OCI-LY3 (cell line): ENCODE measurements around the gene RETREG2.

Experiments
- H2AFZ ChIP-seq: fragments of 200-600, 300-600 bp; shearing (Covaris generic); 2 replicates; pipeline ENCODE4 v1.6.0; 2014; ENCODE audit warnings: antibody characterized with exemption, low read depth, low read length
- H3K27ac ChIP-seq: fragments of 200-600, 300-600 bp; sonication (generic); 2 replicates; pipeline ENCODE4 v1.5.1; 2014; ENCODE audit warnings: mild to moderate bottlenecking, low read length, moderate library complexity, mixed read lengths
- H3K27me3 ChIP-seq: fragments of 200-600, 300-600 bp; sonication (generic); 2 replicates; pipeline ENCODE4 v1.6.1; 2014; ENCODE audit warnings: low read depth, low read length, mixed read lengths
- H3K36me3 ChIP-seq: fragments of 200-600, 300-600 bp; sonication (generic); replicated peaks from 2 replicates; pipeline ENCODE3; 2014; ENCODE audit warnings: low read depth, low read length, mixed read lengths
- H3K4me1 ChIP-seq: fragments of 300-600, 200-600 bp; sonication (generic); 2 replicates; pipeline ENCODE4 v1.6.1; 2014; ENCODE audit warnings: low read length, mixed read lengths
- H3K4me2 ChIP-seq: fragments of 200-600, 300-600 bp; sonication (generic); 2 replicates; pipeline ENCODE4 v1.6.1; 2014; ENCODE audit warnings: low read length, mixed read lengths
- H3K4me3 ChIP-seq: fragments of 300-600, 200-600 bp; sonication (generic); 2 replicates; pipeline ENCODE4 v1.5.1; 2014; ENCODE audit warnings: antibody characterized with exemption, mild to moderate bottlenecking, low read length, moderate library complexity
- H3K79me2 ChIP-seq: fragments of 300-600, 200-600 bp; shearing (Covaris generic); 2 replicates; pipeline ENCODE4 v1.6.1; 2014; ENCODE audit warnings: mild to moderate bottlenecking, low read length, mixed read lengths
- H3K9ac ChIP-seq: fragments of 300-600, 200-600 bp; shearing (Covaris generic); 2 replicates; pipeline ENCODE4 v1.6.0; 2014; ENCODE audit warnings: mild to moderate bottlenecking, low read length, moderate library complexity
- H3K9me3 ChIP-seq: fragments of 200-600, 300-600 bp; shearing (Covaris generic); 2 replicates; pipeline ENCODE4 v1.6.1; 2014; ENCODE audit warnings: low read length, mixed read lengths; ENCODE audit not compliant: insufficient read depth
- H4K20me1 ChIP-seq: fragments of 200-600, 300-600 bp; sonication (generic); 2 replicates; pipeline ENCODE4 v1.6.1; 2016; ENCODE audit warnings: low read length, mixed read lengths; ENCODE audit not compliant: insufficient read depth
- EZH2phosphoT487 ChIP-seq: fragments of 200-600 bp; shearing (Covaris generic); IDR thresholded peaks from 2 replicates; pipeline ENCODE4 v1.6.1; 2018; ENCODE audit warnings: antibody characterized with exemption, mixed run types, low read depth
- TF ChIP-seq, protein P1 (sequence below): fragments of 200-600, 300-600 bp; sonication (generic); IDR thresholded peaks from 2 replicates; pipeline ENCODE4 v1.5.1; 2014; ENCODE audit warnings: antibody characterized with exemption, low read length, low read depth

The RETREG2 gene

DNA sequence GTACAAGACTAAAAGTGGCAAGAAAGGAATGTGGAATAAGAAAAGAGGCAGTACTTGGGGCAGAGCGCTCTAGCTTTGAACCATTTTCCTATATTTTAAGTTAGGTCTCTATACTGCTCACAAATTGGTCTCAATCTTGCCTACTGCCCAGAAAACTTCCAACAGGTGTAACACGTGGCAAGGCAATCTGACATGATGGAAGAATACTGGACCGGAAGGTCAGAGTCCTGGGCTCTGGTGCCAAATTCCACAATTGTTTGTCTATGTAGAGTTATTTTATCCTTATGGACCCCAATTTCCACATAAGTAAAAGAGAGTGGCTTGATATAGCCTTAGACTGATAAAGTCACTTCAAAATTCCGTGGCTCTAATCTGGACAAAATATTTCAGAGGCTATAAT lies 46.3 kb upstream of the RETREG2 start:
- H2AFZ ChIP-seq: no peak overlapping the region
- no peaks in the 10 kb centered on the region for H4K20me1 ChIP-seq
- H3K36me3 ChIP-seq: no peaks in the 10 kb centered on the region
- H3K9ac ChIP-seq: no peak overlapping the region
- no peaks in the 10 kb centered on the region for H3K4me1 ChIP-seq
- no peak overlapping the region for H3K4me2 ChIP-seq
- no peak for TF ChIP-seq EZH2phosphoT487
- TF ChIP-seq, protein P1, sequence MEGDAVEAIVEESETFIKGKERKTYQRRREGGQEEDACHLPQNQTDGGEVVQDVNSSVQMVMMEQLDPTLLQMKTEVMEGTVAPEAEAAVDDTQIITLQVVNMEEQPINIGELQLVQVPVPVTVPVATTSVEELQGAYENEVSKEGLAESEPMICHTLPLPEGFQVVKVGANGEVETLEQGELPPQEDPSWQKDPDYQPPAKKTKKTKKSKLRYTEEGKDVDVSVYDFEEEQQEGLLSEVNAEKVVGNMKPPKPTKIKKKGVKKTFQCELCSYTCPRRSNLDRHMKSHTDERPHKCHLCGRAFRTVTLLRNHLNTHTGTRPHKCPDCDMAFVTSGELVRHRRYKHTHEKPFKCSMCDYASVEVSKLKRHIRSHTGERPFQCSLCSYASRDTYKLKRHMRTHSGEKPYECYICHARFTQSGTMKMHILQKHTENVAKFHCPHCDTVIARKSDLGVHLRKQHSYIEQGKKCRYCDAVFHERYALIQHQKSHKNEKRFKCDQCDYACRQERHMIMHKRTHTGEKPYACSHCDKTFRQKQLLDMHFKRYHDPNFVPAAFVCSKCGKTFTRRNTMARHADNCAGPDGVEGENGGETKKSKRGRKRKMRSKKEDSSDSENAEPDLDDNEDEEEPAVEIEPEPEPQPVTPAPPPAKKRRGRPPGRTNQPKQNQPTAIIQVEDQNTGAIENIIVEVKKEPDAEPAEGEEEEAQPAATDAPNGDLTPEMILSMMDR: no peak
- H3K9me3 ChIP-seq: no peaks in the 10 kb centered on the region
- no peak overlapping the region for H3K27ac ChIP-seq
- H3K4me3 ChIP-seq: no peak overlapping the region
- no peaks in the 10 kb centered on the region for H3K27me3 ChIP-seq
- H3K79me2 ChIP-seq: no peaks in the 10 kb centered on the region

DNA sequence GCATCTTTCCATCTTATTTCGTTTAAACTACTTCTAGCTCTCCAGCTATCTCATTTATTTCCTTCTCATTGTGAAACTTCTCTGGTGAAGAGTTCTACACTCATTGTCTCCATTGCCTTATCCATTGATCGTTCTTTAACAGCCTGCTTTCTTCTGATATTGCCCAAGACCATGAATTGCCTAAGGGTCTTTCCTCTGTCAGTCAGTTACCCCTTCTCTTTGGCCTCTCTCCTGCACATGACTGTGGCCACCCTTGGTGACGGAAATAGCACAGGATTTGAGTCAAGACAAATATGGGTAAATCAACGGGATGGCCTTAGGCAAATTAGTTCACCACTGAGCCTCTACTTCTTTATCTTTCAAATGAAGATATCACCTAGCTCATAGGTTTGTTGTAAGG lies 44.1 kb upstream of the RETREG2 start:
- no peaks in the 10 kb centered on the region for H3K4me1 ChIP-seq
- H3K9me3 ChIP-seq: no peaks in the 10 kb centered on the region
- H3K4me2 ChIP-seq: no peak overlapping the region
- no peaks in the 10 kb centered on the region for H3K79me2 ChIP-seq
- H4K20me1 ChIP-seq: no peaks in the 10 kb centered on the region
- H2AFZ ChIP-seq: no peak overlapping the region
- no peaks in the 10 kb centered on the region for H3K27me3 ChIP-seq
- H3K27ac ChIP-seq: no peak overlapping the region
- no peak overlapping the region for H3K4me3 ChIP-seq
- TF ChIP-seq EZH2phosphoT487: no peak
- TF ChIP-seq, protein P1: no peak
- no peaks in the 10 kb centered on the region for H3K36me3 ChIP-seq
- H3K9ac ChIP-seq: no peak overlapping the region

DNA sequence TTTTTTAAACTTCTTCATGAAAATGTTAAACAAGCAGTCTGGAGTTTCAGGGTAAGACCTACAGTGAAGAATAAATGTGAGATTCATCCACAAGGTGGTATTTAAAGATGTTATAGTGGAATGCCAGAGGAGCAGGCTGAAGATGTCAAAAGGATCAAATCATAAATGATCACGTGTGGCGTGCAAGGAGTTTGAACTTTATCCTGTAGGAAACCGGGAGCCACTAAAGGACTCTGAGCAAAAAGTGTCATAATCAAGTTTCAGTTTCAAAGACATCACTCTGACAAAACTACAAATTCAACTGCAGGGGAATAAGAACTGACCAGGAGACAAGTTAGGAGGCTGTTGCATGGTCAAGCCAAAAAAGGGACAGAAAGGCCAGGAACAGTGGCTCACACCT lies 37.4 kb upstream of the RETREG2 start:
- Histone ChIP-seq H2AFZ (no peak overlapping the region), H3K9ac (no peak overlapping the region), H3K36me3 (no peaks in the 10 kb centered on the region), H3K27ac (no peak overlapping the region), H3K4me3 (no peak overlapping the region), H3K4me2 (no peak overlapping the region), H3K27me3 (no peaks in the 10 kb centered on the region), H3K79me2 (no peaks in the 10 kb centered on the region), H3K4me1 (no peaks in the 10 kb centered on the region), H3K9me3 (no peaks in the 10 kb centered on the region), H4K20me1 (no peaks in the 10 kb centered on the region)
- TF ChIP-seq EZH2phosphoT487: no peak
- TF ChIP-seq, protein P1: no peak

DNA sequence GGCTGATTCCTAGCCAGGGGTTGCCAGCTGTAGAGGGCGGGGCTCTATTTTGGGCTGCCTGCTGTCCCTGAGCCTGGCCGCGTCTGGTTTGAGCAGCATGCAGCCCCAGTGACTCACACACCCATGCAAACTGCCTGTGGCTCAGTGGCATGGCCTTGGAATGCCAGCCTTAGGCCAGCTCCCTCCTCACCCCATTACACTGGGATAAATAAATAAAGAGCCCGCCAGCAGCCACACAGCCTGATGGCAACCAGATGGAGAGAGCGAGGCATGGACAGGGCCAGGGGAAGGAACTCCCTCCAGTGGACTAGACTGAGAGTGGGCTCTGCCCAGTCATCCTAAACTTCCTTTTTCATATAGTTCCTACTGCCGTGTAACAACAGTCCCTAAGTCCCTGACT lies 35.7 kb upstream of the RETREG2 start:
- Histone ChIP-seq H4K20me1 (no peaks in the 10 kb centered on the region), H3K4me1 (no peaks in the 10 kb centered on the region), H3K36me3 (no peaks in the 10 kb centered on the region), H3K27me3 (no peaks in the 10 kb centered on the region), H3K4me3 (no peak overlapping the region), H3K79me2 (no peaks in the 10 kb centered on the region), H3K9ac (no peak overlapping the region), H3K4me2 (no peak overlapping the region), H3K27ac (no peak overlapping the region), H3K9me3 (no peaks in the 10 kb centered on the region), H2AFZ (no peak overlapping the region)
- TF ChIP-seq, protein P1: no peak
- TF ChIP-seq EZH2phosphoT487: no peak
